SJSA1 (cell line): ENCODE measurements around the gene CDKN1A. TPM values are rescaled to one million over a fixed set of nuclear protein-coding genes. Genes with fewer than 3 reads are reported as not detected.
"Not testable (repeated sequence)": the region's sequence is repeated elsewhere in the genome, so short reads cannot be mapped to it uniquely, and the experiment has no call there.

Experiments used
- DNase-seq, 2 experiments: peaks; one replicate each; pipeline ENCODE4 v3.0.0-alpha.2; 2015 to 2020; ENCODE audit warnings: low spot score in 2 of 2, low read depth in 1 of 2
- H3K27ac ChIP-seq: fragments of 250-450 bp; sonication (Bioruptor Pico); 2 replicates; pipeline ENCODE4 v1.5.1; 2020; ENCODE audit warnings: mild to moderate bottlenecking, moderate library complexity
- H3K27me3 ChIP-seq: fragments of 250-450 bp; sonication (Bioruptor Pico); replicated peaks from 2 replicates; pipeline ENCODE4 v1.5.1; 2020; ENCODE audit warnings: mild to moderate bottlenecking, moderate library complexity
- H3K36me3 ChIP-seq: fragments of 250-450 bp; sonication (Bioruptor Pico); 2 replicates; pipeline ENCODE4 v1.5.1; 2020; ENCODE audit warnings: mild to moderate bottlenecking
- H3K4me1 ChIP-seq: fragments of 250-450 bp; sonication (Bioruptor Pico); replicated peaks from 2 replicates; pipeline ENCODE4 v1.6.1; 2021; ENCODE audit warnings: mild to moderate bottlenecking
- H3K4me3 ChIP-seq: fragments of 250-450 bp; sonication (Bioruptor Pico); 2 replicates; pipeline ENCODE4 v1.5.1; 2020; ENCODE audit warnings: mild to moderate bottlenecking
- H3K9me3 ChIP-seq: fragments of 250-450 bp; sonication (Bioruptor Pico); replicated peaks from 2 replicates; pipeline ENCODE4 v1.5.1; 2020; ENCODE audit warnings: mild to moderate bottlenecking
- total RNA-seq: library from RNA; depleted of rRNA; stranded (reverse); fragments of >200 nt; shearing (Covaris generic); gene quantifications from 2 replicates; pipeline ENCODE4 v1.2.3, GENCODE V29; 2014

Gene CDKN1A
- total RNA-seq, 1 experiment from 2014 or later = 133 TPM

DNA sequence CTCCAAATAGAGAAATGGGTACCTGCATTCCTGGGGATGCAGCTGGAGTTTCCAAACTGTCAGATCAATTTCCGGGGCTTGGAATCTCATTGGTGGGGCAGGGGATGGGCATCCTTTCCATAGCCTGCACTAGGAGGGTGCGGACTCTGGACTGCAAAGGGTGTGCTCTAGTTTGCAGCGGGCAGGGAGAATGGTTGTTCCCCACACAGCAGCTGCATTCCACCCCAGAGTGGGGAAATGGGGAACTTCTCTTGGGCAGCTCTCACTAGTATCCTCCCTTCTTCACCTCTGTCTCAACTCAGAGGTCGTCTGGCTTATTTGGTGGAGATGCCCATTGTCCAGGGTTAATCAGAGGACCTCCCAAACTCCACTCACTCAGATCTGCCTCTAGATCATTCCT lies 34.5 kb upstream of the CDKN1A start:
- no peak overlapping the region for H3K27ac ChIP-seq

GRCh38 chr6:36649086-36649485 lies 29.4 kb upstream of the CDKN1A start:
- DNase-seq = no peak
- Histone ChIP-seq H3K27me3 (no peaks in the 10 kb centered on the region), H3K9me3 (no peaks in the 10 kb centered on the region), H3K27ac (no peak overlapping the region), H3K4me1 (peaks cover 30% of the 10 kb centered on the region), H3K36me3 (no peaks in the 10 kb centered on the region), H3K4me3 (no peak overlapping the region)

More for the DNA sequence above, 34.5 kb upstream of the CDKN1A start:
- DNase-seq = no peak
- Histone ChIP-seq H3K9me3 (no peaks in the 10 kb centered on the region), H3K27me3 (no peaks in the 10 kb centered on the region), H3K4me1 (peaks cover 33% of the 10 kb centered on the region), H3K36me3 (no peaks in the 10 kb centered on the region), H3K4me3 (no peak overlapping the region)

DNA sequence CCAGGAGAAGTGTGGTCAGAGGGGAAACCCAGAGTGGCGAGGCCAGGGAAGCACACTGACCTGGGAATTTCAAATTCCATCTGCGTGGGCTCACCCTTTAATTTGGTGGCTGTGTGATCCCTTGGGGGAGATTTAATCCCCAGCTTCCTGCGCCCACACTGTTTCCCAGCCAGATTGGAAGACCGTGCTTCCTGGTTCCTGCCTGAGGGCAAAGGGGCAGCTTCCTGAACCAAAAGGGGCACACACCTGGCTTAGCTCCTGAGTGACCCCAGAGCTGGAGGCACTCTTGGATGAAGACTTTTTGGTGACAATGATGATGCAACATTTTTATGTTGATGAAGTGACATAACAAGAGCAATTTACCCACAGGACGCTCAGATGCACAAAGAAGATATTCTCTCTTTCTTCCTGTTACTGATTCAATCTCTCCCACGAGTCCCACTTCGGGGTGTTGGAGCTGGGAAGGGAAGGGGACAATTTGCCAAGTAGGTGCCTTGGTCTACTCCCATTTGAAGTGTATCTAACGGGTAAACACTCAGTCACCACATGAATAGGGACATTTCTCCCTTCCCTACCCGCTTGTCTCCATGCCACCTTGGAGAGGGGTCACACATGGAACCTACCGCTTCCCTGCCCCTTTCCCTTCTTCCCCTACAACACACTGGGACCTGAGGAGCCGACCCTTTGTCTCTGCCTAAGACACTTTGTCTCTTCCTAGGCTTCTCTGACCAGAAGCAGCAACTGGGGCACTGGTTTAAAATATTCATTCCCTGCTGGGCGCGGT lies 28.6 kb upstream of the CDKN1A start:
- Histone ChIP-seq H3K36me3 (no peaks in the 10 kb centered on the region), H3K4me3 (no peak overlapping the region), H3K4me1 (peaks cover 22% of the 10 kb centered on the region), H3K9me3 (no peaks in the 10 kb centered on the region), H3K27me3 (no peaks in the 10 kb centered on the region), H3K27ac (no peak overlapping the region)
- peak in 1 of 2 experiments; percentile 13 for DNase-seq

DNA sequence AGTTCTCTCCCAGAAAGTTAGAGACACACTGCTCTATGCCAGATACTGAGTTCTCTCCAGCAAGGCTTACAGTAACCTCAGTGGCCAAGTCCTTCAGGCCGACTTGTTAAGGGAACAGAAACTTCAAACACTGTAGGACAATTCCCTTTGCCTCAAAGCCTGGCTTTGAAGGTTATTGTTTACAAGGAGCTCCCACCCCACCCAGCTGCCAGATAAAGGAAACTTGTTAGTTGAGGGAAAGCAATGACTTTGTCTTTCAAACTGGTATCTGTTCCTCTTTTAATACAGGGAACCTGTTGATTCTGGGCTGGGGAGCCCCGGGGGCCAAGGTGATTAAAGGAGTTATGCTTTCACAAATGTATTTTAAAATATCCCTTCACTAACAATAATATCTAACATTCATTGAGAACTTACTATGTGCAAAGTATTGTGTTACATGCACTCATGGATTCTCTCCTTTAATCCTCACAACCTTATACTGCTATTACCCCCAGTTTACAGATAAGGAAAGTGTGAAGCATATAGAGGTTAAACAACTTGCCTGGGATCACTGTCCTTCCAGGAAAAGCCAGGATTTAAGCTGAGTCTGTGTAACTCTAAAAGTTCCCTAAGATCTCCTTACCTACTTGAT lies 27.6 kb upstream of the CDKN1A start:
- H3K9me3 ChIP-seq = no peaks in the 10 kb centered on the region
- H3K36me3 ChIP-seq = no peaks in the 10 kb centered on the region
- H3K4me3 ChIP-seq = no peak overlapping the region
- peaks cover 21% of the 10 kb centered on the region for H3K4me1 ChIP-seq
- no peak overlapping the region for H3K27ac ChIP-seq
- DNase-seq = no peak
- no peaks in the 10 kb centered on the region for H3K27me3 ChIP-seq

DNA sequence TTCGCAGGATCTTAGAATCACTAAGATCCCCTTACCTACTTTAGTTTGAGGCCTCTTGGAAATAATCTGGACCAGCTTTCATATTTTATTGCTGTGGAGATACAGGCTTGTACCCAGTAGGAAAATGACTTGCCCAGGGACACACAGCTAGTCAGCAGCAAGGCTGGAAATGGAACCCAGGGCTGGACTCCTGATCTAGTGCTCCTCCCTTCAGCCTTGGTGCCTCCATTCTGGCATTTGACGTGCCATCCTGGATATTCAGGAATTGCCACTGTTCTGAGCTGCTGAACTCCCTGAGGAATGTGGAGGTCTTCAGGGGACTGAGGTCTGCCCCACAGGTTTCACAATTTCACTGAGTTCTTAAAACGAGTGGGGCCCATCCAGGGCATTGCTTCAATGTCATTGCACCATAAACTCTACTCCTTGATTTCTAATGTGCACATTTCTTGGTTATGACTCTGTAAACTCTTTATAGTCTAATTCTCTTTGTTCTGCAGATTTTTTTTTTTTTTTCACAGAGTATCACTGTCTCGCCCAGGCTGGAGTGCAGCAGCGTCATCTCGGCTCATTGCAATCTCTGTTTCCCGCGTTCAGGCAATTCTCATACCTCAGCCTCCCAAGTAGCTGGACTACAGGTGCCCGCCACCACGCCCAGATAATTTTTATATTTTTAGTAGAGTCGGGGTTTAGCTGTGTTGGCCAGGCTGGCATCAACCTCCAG lies 26.7 kb upstream of the CDKN1A start:
- Histone ChIP-seq H3K36me3 (no peaks in the 10 kb centered on the region), H3K9me3 (no peaks in the 10 kb centered on the region), H3K27me3 (no peaks in the 10 kb centered on the region), H3K4me3 (no peak overlapping the region), H3K4me1 (peaks cover 21% of the 10 kb centered on the region), H3K27ac (no peak overlapping the region)
- DNase-seq = no peak

DNA sequence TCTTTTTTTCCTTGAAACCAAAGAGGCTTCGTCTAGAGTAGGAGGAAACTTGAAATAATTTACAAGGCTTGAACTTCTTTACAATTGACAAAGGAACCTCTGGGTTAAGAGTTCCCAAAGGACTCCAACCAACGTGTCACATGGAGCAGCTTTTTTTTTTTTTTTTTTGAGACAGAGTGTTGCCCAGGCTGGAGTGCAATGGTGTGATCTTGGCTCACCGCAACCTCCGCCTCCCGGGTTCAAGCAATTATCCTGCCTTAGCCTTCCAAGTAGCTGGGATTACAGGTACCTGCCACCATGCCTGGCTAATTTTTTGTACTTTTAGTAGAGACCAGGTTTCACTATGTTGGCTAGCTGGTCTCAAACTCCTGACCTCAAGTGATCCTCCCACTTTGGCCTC lies 24.0 kb upstream of the CDKN1A start:
- H3K27ac ChIP-seq, DNase-seq, H3K9me3 ChIP-seq, H3K27me3 ChIP-seq, H3K4me3 ChIP-seq, H3K36me3 ChIP-seq: not testable (repeated sequence)
- peaks cover 25% of the 10 kb centered on the region for H3K4me1 ChIP-seq

GRCh38 chr6:36655085-36655724 lies 23.3 kb upstream of the CDKN1A start:
- Histone ChIP-seq H3K4me1 (peaks cover 20% of the 10 kb centered on the region), H3K27me3 (no peaks in the 10 kb centered on the region), H3K9me3 (no peaks in the 10 kb centered on the region), H3K27ac (no peak overlapping the region), H3K4me3 (no peak overlapping the region), H3K36me3 (no peaks in the 10 kb centered on the region)
- DNase-seq = no peak

- H3K36me3 ChIP-seq = no peaks in the 10 kb centered on the region
- H3K4me3 ChIP-seq = no peak overlapping the region
- peaks cover 12% of the 10 kb centered on the region for H3K4me1 ChIP-seq
- H3K27me3 ChIP-seq = no peaks in the 10 kb centered on the region
- H3K27ac ChIP-seq = no peak overlapping the region
- H3K9me3 ChIP-seq = no peaks in the 10 kb centered on the region
- no peak for DNase-seq
Measured at GRCh38 chr6:36656441-36656840, 22.1 kb upstream of the CDKN1A start.

- Histone ChIP-seq H3K4me1 (peaks cover 12% of the 10 kb centered on the region), H3K36me3 (no peaks in the 10 kb centered on the region), H3K27me3 (no peaks in the 10 kb centered on the region), H3K4me3 (no peak overlapping the region), H3K9me3 (no peaks in the 10 kb centered on the region), H3K27ac (no peak overlapping the region)
- no peak for DNase-seq
Measured at GRCh38 chr6:36657271-36657670, 21.2 kb upstream of the CDKN1A start.

DNA sequence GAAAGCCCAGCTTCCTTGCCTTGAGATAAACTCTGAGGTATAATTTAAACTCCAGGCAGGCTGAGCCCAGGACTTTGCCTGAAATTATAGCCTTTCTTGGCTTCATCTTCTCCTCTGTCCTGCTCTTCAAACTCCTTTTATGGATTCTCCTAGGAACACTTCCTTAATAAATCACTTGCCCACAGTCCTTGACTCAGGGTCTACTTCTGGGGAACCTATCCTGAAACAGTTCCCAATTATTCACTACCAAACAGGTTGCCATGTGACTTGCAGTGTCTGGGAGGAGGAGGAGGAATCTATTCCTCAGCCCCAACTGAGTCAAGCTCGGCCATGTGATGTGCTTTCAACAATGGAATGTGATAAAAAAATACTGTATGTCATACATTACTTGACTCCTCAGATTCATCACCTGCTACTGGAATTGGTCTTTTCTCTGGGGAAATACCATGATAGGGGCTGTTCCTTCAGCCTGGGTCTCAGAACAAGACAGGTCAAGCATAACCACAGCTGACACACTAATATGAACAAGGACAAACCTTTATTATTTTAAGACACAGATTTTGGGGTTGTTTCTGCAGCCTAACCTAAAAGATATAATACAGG lies 20.5 kb upstream of the CDKN1A start:
- no peak overlapping the region for H3K27ac ChIP-seq
- H3K4me3 ChIP-seq = no peak overlapping the region
- no peaks in the 10 kb centered on the region for H3K27me3 ChIP-seq
- DNase-seq = no peak
- H3K9me3 ChIP-seq = no peaks in the 10 kb centered on the region
- peaks cover 12% of the 10 kb centered on the region for H3K4me1 ChIP-seq
- H3K36me3 ChIP-seq = no peaks in the 10 kb centered on the region

GRCh38 chr6:36659271-36659670 lies 19.2 kb upstream of the CDKN1A start:
- Histone ChIP-seq H3K27me3 (no peaks in the 10 kb centered on the region), H3K4me3 (no peak overlapping the region), H3K9me3 (no peaks in the 10 kb centered on the region; the same call in 1 of the 2 replicates), H3K36me3 (no peaks in the 10 kb centered on the region), H3K27ac (no peak overlapping the region), H3K4me1 (peaks cover 16% of the 10 kb centered on the region)
- DNase-seq = peak; percentile 46 to 67

GRCh38 chr6:36660771-36661471 lies 17.6 kb upstream of the CDKN1A start:
- no peak overlapping the region for H3K27ac ChIP-seq
- H3K4me1 ChIP-seq = peaks cover 17% of the 10 kb centered on the region
- no peaks in the 10 kb centered on the region for H3K27me3 ChIP-seq
- no peak overlapping the region for H3K4me3 ChIP-seq
- H3K36me3 ChIP-seq = no peaks in the 10 kb centered on the region
- no peaks in the 10 kb centered on the region; the same call in 1 of the 2 replicates for H3K9me3 ChIP-seq
- DNase-seq = no peak

DNA sequence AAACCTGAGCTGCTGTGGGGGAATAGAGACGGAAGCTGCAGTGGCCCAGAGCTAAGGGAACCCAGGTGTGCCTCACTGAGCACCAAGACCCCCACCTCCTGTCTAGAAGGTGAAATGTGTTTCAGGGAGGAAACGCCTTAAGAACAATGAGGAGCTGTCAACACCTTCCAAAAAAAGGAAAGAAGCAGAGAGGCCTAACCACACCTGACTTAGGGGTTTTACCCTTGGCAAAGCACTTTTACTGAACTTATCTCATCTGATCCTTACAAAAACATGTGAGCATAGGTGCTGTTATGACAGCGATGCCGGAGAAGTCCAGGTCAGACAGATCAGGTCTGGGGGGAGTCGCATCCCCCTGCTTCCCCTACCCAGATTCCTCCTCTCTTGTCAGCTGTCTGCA lies 16.1 kb upstream of the CDKN1A start:
- DNase-seq = no peak
- Histone ChIP-seq H3K4me3 (no peak overlapping the region), H3K4me1 (peaks cover 32% of the 10 kb centered on the region), H3K36me3 (no peaks in the 10 kb centered on the region), H3K27ac (no peak overlapping the region), H3K27me3 (no peaks in the 10 kb centered on the region), H3K9me3 (no peaks in the 10 kb centered on the region; the same call in 1 of the 2 replicates)
